DMS 273 treated with DMSO at 0.1 percent for 48 hours (cell line): Measurements from ENCODE around the gene ARHGAP18.

Experiments
- DNase-seq: peaks from one replicate; lab custom pipeline; 2025; lab: John Stamatoyannopoulos, UW

Gene ARHGAP18

GRCh38 chr6:129667034-129667433 is 42.9 kb downstream of the ARHGAP18 start:
- DNase-seq = no peak

DNA sequence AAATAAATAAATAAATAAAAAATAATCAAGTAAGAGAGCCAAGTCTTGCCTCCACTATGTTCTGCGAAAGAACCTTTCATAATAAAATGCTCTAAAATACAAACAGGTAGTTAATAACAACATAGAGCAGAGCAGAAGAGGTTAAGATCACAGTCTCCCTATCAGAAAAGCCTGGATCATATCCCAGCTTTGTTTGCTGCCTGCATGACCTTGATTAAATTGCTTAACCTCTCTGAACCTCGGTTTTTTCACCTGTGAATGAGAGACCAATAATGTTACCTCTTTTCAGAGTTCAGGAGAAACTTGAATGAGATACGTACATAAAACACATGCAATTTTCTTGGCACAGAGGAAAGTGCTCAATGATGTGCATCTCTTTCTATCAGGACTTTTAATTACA is 44.4 kb downstream of the ARHGAP18 start:
- no peak for DNase-seq

- no peak for DNase-seq
Measured at GRCh38 chr6:129663531-129663930, 46.4 kb downstream of the ARHGAP18 start.

DNA sequence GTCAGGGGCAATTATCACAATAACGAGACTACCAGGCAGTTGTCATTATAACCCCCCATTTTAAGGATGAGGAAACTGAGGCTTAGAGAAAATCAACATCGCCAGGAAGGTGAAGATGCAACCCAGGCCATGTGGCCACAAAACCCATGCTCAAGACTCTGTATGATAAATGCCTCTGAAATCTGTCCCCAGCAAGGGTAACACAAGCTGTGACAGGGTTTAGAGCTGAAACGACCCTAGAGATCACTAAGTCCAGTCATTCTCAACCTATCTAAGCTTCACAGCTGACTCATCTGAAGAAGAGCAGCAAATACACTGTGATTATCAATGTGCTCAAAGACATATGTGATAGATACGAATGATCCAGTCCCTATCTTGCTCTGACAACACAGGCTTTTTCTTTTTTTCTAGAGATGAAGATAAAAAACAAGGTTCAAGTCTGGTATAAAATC is 47.0 kb downstream of the ARHGAP18 start:
- no peak for DNase-seq

DNA sequence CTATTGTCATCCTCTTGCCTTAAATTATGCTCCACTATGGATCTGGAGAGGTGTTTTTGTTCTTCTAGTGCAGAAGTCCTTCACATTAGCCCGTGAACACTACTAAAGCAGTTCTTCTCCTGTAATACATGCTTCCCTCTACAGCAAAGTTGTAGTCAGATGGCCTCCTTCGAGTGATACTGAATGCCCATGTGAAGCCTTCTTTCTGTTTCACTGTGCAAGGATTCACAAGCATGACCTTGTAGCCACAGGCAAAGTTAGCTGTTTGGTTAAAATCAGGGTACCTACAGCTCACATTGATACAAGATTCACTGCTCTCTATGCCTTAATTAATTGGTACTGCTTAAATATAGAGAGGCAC is 47.6 kb downstream of the ARHGAP18 start:
- no peak for DNase-seq

DNA sequence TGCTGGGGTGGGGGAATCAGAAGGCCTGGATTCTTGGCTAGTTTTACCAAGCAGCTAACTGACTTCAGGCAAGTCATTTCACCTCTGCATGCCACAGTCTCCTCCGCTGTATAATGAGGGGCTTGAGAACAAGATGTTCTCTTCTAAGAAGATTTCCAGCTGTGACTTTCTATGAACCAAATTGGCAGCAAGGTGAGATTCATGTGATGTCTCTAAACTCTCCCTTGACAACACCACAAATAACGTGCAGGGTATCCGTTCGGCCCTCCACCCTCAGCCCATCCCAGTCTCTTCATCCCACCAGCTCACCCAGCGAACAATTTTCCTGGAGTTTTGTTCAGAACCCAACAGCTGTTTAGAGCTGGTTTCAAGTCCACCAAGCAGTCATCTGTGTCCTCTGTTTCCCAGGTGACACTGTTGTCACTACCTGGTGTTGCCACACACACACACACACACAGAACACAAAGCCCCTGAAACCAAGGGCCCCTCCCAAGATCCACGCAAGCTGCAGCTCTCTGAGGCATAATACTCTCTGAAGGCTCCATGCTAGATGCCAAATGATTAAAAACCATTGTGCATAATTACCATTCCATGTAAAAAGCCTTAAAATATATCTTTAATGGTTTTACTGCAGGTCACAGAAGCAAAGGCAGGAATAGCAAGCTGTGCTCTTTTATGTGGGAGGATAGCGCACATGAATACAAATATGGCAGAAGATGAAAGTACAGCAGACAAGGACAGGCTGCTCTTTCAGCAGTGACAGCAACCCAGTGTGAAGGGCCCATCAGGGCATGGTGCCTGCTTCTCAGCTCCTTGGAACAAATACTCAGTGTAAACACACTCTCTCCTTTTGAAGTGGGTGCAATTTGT is 48.2 kb downstream of the ARHGAP18 start:
- DNase-seq = no peak

GRCh38 chr6:129660346-129660676 is 49.7 kb downstream of the ARHGAP18 start:
- DNase-seq = no peak

- no peak for DNase-seq
Measured at GRCh38 chr6:129659590-129660345, 50.2 kb downstream of the ARHGAP18 start.

GRCh38 chr6:129659167-129659566 is 50.8 kb downstream of the ARHGAP18 start:
- no peak for DNase-seq

DNA sequence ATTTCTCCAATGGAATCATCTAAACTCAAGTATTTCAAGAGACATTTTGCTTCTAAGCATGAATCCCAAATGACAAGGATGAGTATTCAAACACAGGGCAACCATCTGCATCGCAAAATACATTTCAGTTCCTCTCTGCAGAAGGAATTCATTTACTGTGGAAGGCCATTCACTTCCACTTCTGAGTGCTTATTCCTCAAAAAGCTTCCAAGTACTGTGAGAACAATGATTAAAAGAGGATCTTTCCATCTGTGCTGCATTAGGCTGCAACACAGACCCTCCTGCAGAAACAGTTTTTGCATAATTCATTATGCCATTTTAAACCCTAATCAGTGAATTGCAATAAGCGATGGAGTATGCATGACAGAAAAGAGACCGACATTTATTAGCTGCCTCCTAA is 52.5 kb downstream of the ARHGAP18 start:
- DNase-seq = no peak

DNA sequence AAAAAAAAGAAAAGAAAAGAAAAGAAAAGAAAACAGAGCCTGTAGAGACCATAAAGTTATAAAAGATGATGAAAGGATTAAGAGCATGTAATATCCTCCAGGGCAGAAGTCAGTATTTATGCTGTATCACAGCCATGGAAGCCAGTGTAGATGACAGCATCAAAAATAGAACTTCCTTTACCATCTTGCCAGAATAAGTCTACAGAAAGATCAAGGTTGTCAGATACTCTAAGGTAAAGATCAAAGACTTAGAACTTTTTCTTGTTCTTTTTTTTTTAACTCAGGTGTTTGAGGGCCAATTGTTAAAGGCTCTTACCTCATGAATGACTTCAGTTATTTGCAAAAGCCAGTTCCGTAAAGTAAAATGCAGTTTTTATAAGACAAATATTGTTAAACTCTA is 54.6 kb downstream of the ARHGAP18 start:
- no peak for DNase-seq

GRCh38 chr6:129653746-129654145 is 56.2 kb downstream of the ARHGAP18 start:
- DNase-seq = no peak

DNA sequence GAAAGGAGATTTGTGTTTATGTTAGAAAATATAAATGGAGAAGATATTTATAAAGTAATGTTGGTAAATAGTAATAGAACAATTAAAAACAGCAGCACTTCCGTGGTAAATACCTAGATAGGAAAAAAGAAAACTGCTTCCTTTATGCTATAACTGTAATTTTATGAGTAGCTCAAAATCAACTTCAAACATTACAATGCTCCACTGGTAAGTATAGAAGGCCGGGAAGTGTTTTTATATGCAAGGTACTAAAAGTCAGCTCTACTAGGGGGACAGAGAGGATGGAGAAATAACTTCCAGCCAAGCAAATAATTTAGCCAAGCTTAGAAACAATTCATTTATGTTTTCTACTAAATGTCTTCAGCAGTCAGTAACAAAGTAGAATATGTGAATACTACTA is 56.7 kb downstream of the ARHGAP18 start:
- DNase-seq = no peak

- no peak for DNase-seq
Measured at GRCh38 chr6:129651291-129651691, 58.7 kb downstream of the ARHGAP18 start.

DNA sequence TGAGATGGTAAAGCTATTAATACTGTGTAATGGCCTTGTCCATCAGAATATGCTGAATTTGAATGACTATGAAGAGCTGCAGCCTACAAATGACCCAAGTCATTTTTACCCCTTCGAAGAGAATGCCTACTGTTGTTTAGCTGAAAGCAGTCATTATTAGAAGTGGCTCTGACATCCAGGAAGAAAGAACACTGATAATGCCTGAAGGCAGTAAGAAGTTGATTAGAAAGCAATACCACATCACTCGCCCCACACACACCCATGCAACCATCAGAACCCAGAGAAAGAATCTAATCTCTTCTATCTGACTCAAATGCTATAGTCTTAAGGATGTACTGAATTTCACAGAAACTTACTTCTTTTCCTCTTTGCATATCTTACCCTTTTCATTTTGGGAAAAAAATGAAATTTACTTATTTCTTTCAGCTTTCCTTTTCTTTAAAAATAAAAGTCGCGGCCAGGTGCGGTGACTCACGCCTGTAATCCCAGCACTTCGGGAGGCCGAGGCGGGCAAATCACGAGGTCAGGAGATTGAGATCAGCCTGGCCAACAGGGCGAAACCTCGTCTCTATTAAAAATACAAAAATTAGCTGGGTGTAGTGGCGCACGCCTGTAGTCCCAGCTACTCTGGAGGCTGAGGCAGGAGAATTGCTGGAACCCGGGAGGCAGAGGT is 61.0 kb downstream of the ARHGAP18 start:
- no peak for DNase-seq

DNA sequence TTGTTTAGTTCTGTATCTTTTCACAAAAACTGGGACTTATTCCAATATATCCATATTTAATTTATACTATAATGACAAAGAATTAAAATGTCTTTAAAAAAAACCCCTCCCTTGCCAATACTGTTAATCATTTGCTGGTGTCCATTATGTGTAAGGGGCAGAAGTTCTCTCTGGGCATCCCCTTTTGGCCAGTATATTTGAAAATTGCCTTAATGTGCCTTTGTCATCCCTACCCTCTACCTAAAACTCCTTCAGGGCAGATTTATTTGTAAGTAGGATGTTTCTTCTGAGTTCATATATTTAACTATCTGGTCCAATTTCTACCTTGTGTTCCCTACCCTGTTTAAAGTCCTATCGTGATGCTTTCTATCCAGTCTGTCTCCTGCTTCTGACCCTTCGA is 62.9 kb downstream of the ARHGAP18 start:
- no peak for DNase-seq

GRCh38 chr6:129646642-129647041 is 63.3 kb downstream of the ARHGAP18 start:
- DNase-seq = no peak

- DNase-seq = no peak
Measured at GRCh38 chr6:129645830-129646579, 64.0 kb downstream of the ARHGAP18 start.

DNA sequence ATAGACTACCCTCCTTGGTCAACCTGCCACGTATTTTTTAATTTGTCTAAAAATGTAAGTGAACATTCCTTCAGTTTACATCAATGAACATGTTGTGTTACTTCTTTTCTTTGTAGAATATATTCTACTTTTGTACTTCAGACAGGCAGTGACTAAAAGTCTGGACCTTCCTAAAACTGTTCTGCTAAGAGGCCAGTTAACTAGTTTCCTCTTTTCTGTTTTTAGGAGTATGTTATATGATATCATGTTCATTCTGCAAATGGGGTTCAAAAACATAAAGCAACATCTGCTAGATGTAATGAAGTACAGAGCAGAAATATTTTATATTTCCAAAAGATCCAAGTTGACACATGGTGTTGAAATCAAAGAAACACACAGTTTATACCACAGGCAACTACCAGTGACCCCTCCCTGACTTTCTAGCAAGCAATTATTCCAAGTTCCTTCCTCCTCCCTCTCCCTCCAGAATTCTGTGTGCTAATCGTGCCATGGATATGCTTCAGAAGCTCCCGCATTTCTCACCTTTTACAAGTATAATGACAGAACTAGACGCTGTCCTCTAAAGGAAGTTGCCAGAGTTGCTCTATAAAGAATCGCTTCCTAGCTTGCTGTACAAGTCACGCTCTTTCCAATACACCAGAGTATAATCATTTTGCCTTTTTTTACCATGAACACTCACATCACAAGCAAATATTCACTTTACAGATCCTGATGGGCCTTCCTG is 64.7 kb downstream of the ARHGAP18 start:
- no peak for DNase-seq

GRCh38 chr6:129644567-129645015 is 65.4 kb downstream of the ARHGAP18 start:
- no peak for DNase-seq

DNA sequence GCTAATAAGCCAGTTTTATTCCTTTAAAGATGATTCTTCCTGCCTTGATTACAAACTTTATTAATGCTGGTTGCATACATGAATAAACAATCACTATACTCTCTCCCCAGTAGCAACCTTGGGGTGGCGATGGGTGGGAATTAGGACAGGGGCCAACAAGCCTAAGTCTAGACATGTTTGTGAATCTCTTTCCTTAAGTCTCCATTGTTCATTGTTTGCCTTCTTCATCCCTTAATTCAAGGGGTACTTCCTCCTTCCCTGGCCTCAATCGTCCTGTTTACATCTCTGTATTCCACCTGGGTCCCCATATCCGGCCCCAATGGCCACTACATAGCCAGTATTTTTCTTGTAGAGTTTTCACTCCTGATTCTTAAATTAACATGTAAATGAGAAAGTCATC is 66.0 kb downstream of the ARHGAP18 start:
- no peak for DNase-seq
